HEK293T (cell line): Measurements from ENCODE around the gene OR10W1.

Source experiments
- CTCF ChIA-PET: fragments of 350-600 bp; formaldehyde crosslinking; extraction: SDS; loops from one replicate; lab custom pipeline; 2021; ENCODE audit warnings: antibody characterized with exemption, inconsistent platforms; lab: Yijun Ruan, JAX
- POLR2A ChIA-PET: fragments of 350-600 bp; formaldehyde crosslinking; extraction: SDS; loops from one replicate; lab custom pipeline; 2020; ENCODE audit warnings: antibody characterized with exemption, inconsistent platforms; lab: Yijun Ruan, JAX
- DNase-seq: peaks from one replicate; pipeline ENCODE4 v3.0.0; 2012; ENCODE audit warnings: mixed read lengths; ENCODE audit errors: extremely low spot score
- ARNT ChIP-seq: fragments of 450-650 bp; IDR thresholded peaks from 2 replicates; pipeline ENCODE4 v1.6.1; 2017; ENCODE audit warnings: mild to moderate bottlenecking
- BHLHE40 ChIP-seq: fragments of 450-650 bp; IDR thresholded peaks from 2 replicates; pipeline ENCODE4 v1.6.1; 2016; ENCODE audit warnings: mild to moderate bottlenecking, moderate library complexity, borderline replicate concordance
- CTBP1 ChIP-seq: fragments of 450-650 bp; IDR thresholded peaks from 2 replicates; pipeline ENCODE4 v1.6.1; 2016; ENCODE audit warnings: borderline replicate concordance
- ELF4 ChIP-seq: fragments of 450-650 bp; IDR thresholded peaks from 2 replicates; pipeline ENCODE4 v1.6.1; 2017; ENCODE audit warnings: antibody characterized with exemption
- FOXA1 ChIP-seq: fragments of 450-650 bp; IDR thresholded peaks from 2 replicates; pipeline ENCODE4 v1.6.1; 2016; ENCODE audit warnings: mild to moderate bottlenecking
- FOXK2 ChIP-seq: fragments of 450-650 bp; IDR thresholded peaks from 2 replicates; pipeline ENCODE4 v1.6.1; 2016; ENCODE audit warnings: mild to moderate bottlenecking
- FOXM1 ChIP-seq: fragments of 450-650 bp; IDR thresholded peaks from 2 replicates; pipeline ENCODE4 v1.6.1; 2017; ENCODE audit warnings: mild to moderate bottlenecking, borderline replicate concordance
- HDGF ChIP-seq: fragments of 450-650 bp; IDR thresholded peaks from 2 replicates; pipeline ENCODE4 v1.6.1; 2017; ENCODE audit warnings: antibody characterized with exemption, borderline replicate concordance
- L3MBTL2 ChIP-seq: fragments of 450-650 bp; conservative IDR thresholded peaks from 2 replicates; pipeline ENCODE4 v1.6.1; 2016; ENCODE audit warnings: mild to moderate bottlenecking
- LEF1 ChIP-seq: fragments of 450-650 bp; IDR thresholded peaks from 2 replicates; pipeline ENCODE4 v1.6.1; 2017; ENCODE audit warnings: mild to moderate bottlenecking, borderline replicate concordance
- NFRKB ChIP-seq: fragments of 450-650 bp; IDR thresholded peaks from 2 replicates; pipeline ENCODE4 v1.6.1; 2016; ENCODE audit warnings: mild to moderate bottlenecking, moderate library complexity
- PKNOX1 ChIP-seq: fragments of 450-650 bp; IDR thresholded peaks from 2 replicates; pipeline ENCODE4 v1.6.1; 2016
- SP1 ChIP-seq: fragments of 450-650 bp; IDR thresholded peaks from 2 replicates; pipeline ENCODE4 v1.6.1; 2017
- SUZ12 ChIP-seq: fragments of 450-650 bp; IDR thresholded peaks from 2 replicates; pipeline ENCODE4 v1.6.1; 2016; ENCODE audit warnings: mild to moderate bottlenecking
- TARDBP ChIP-seq: fragments of 450-650 bp; IDR thresholded peaks from 2 replicates; pipeline ENCODE4 v1.6.1; 2016
- ZNF384 ChIP-seq: fragments of 450-650 bp; IDR thresholded peaks from 2 replicates; pipeline ENCODE4 v1.6.1; 2016

Gene OR10W1, protein sequence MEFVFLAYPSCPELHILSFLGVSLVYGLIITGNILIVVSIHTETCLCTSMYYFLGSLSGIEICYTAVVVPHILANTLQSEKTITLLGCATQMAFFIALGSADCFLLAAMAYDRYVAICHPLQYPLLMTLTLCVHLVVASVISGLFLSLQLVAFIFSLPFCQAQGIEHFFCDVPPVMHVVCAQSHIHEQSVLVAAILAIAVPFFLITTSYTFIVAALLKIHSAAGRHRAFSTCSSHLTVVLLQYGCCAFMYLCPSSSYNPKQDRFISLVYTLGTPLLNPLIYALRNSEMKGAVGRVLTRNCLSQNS

DNA sequence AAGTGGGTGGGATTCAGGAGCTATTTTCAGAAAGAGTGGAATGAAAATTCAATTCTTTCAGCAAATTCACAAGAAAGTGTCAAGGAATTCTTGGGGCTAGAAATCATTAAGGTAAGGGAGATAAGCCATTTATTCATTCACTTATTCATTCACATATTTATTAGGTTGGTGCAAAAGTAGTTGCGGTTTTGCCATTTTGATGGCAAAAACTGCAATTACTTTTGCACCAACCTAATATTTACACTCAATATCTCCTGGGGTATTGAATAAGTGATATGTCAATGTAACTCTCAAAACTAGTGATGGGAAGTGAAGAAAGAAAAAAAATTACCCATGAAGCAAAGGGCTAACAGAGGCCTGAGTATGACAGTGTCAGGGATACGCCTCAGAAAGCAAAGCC, at the start of gene OR10W1:
OR10W1 (minus strand) TSS at position 119 of the 400 bp plus-strand sequence. CDS start 402 bp downstream, outside the sequence.
- CTCF ChIA-PET: no interaction called here
- no peak for DNase-seq
- TF ChIP-seq ELF4 (peak; percentile 51; the same call in 1 of the 2 replicates), ZNF384 (no peak)
- POLR2A ChIA-PET: no interaction called here

DNA sequence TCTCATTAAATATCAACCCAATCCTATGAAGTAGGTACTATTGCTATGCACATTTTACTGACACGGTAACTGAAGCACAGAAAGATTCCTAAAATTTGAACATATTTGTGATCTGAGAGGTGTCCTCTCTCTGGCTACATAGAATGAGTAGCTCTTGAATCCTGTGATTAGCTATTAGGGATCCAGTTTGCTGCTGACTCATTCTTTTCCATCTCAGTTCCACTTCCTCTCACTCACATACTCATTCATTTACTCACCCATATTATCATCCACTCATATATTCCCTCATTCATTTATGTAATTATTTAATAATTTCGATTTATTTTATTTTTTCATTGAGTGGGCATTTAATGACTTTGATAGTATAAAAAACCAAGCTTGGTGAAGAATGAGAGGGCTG, 48.1 kb upstream of the OR10W1 start:
- no peak for DNase-seq
- TF ChIP-seq L3MBTL2: no peak
- CTCF ChIA-PET: no interaction called here
- POLR2A ChIA-PET: no interaction called here

DNA sequence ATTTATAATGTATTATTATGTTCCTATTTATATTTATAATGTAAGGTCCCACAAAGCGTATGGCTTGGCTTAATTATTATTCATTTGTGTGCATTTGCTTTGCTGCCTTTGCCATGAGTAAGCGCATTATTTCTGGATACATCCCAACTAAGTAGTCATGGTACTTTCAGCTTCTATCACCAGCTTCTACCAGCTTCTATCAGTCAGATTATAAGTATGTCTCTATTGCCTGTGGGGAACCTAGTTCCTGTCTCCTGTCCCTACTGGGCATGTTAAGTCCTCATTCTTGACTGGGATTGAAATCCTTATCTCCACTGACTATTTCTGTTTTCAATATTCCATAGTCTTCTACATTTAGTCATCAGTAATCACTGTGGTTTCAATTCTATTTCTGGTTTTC, 33.5 kb upstream of the OR10W1 start:
- CTCF ChIA-PET: no interaction called here
- POLR2A ChIA-PET: no interaction called here
- no peak for DNase-seq
- no peak for TF ChIP-seq LEF1
- TF ChIP-seq SUZ12: no peak
- no peak for TF ChIP-seq ELF4
- no peak for TF ChIP-seq FOXA1
- TF ChIP-seq FOXM1: no peak
- TF ChIP-seq TARDBP: no peak
- TF ChIP-seq SP1: no peak
- no peak for TF ChIP-seq PKNOX1
- TF ChIP-seq ZNF384: no peak
- no peak for TF ChIP-seq FOXK2
- TF ChIP-seq CTBP1: no peak
- no peak for TF ChIP-seq L3MBTL2
- TF ChIP-seq BHLHE40: no peak
- no peak for TF ChIP-seq ARNT
- TF ChIP-seq NFRKB: no peak
- no peak for TF ChIP-seq HDGF

GRCh38 chr11:58292017-58292416, 24.0 kb upstream of the OR10W1 start:
- CTCF ChIA-PET: no interaction called here
- no peak for TF ChIP-seq FOXK2
- no peak for TF ChIP-seq SUZ12
- no peak for TF ChIP-seq SP1
- TF ChIP-seq FOXA1: no peak
- DNase-seq: no peak
- POLR2A ChIA-PET: no interaction called here

DNA sequence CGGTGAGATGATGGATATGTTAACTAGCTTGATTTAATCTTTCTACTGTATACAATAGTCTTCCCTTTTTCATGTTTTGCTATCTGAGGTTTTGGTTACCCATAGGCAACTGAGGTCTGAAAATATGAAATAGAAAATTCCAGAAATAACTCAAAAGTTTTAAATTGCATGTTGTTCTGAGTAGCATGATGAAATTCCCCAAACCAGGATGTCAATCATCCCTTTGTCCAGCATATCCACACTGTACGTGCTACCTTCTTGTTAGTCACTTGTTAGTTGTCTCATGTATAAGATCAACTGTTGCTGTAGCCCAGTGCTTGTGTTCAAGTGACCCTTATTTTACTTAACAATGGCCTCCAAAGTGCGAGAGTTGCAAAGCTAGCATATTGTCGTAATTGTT, 21.2 kb upstream of the OR10W1 start:
- ChIA-PET POLR2A (no interaction called here), CTCF (no interaction called here)
- no peak for DNase-seq
- TF ChIP-seq NFRKB (no peak), L3MBTL2 (no peak), CTBP1 (no peak), HDGF (no peak), ARNT (no peak), FOXA1 (no peak), TARDBP (no peak), SP1 (no peak), PKNOX1 (no peak), SUZ12 (no peak)

DNA sequence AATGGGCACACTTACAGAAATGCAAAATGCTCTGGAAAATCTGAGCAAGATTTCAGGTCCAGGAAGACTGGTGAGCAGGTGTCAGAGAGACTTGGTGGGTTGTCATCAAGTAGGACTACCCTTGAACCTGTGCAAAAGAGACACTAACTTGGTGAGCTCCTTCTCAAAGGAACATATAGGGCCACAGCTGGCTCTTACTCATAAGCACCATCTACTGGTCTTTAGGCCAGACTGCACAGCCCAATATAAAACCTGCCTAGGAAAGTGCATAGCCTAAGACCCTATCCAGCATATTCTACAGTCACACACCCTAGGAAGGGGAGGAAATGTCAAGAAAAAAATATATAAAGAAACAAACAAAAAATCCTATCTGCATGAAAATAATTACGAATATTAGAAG, 18.2 kb upstream of the OR10W1 start:
- TF ChIP-seq L3MBTL2 (no peak), CTBP1 (no peak), TARDBP (no peak), NFRKB (no peak), FOXK2 (no peak), SP1 (no peak), SUZ12 (no peak), BHLHE40 (no peak), FOXA1 (no peak), ZNF384 (no peak), FOXM1 (no peak), ELF4 (no peak), LEF1 (no peak), PKNOX1 (no peak), HDGF (no peak)
- CTCF ChIA-PET: no interaction called here
- POLR2A ChIA-PET: no interaction called here
- DNase-seq: peak; percentile 14

DNA sequence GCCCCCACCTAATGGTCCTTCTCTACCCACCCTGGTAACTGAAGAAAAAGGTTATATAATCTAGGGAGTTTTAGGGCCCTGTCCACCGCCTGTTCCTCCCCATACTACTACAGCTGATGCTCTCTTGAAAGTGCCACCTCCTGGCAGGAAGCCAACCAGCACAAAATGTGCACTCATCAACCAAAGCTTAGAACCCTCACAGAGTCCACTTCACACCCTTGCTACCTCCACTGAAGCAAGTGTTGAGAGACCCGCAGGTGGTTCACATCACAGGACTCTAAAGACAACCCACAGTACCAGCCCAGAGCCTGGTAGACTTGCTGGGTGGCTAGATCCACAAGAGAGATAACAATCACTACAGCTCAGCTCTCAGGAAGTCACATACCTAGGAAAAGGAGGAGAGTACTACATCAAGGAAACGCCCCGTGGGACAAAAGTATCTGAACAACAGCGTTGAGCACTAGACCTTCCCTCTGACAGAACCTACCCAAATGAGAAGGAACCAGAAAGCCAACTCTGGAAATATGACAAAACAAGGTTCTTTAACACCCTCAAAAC, 17.5 kb upstream of the OR10W1 start:
- ChIA-PET POLR2A (no interaction called here), CTCF (no interaction called here)
- no peak for DNase-seq
- TF ChIP-seq L3MBTL2 (no peak), SUZ12 (no peak), ZNF384 (no peak), ELF4 (no peak), PKNOX1 (no peak), BHLHE40 (no peak), FOXA1 (no peak), SP1 (no peak), HDGF (no peak), CTBP1 (no peak), TARDBP (no peak), LEF1 (no peak), NFRKB (no peak), FOXM1 (no peak), ARNT (no peak), FOXK2 (no peak)
